ENCODE measurements around the gene B9D1.

B9D1 gene

DNA sequence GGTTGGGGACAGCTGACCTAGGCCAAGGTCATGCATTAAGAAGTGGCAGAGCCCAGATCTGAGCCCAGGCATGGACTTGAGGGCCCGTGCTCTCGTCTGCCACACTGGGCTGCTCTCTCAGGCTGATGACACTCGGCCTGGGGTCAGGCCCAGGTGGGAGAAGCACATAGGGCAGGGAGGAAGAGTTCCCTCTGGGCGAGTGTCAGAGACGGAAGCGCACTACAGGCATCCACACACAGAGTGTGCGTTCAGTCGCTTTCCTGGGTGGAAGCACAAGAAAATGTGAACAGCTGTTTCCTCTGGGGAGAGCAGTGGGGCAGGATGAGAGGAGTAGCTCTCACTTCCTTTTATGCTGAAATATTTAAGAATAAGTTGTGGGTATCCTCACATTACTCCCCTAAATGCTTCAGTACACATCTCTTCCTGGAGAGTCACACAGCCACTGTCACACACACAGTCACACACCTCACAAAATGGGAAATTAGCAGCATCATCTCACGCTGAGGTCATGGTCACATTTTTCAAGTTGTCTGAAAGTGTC, 59.7 kb downstream of the B9D1 start:
- Mint-ChIP-seq H3K27ac (peak overlapping the region; percentile 5), H3K9me3 (no peaks in the 10 kb centered on the region), H3K36me3 (no peaks in the 10 kb centered on the region), H3K27me3 (peaks cover 0 to 17% of the 10 kb centered on the region in 2 donors), H3K4me3 (no peak overlapping the region), H3K4me1 (peaks cover 48 to 63% of the 10 kb centered on the region in 2 donors)
- DNase-seq (peak; percentile 21), ATAC-seq (replicated peaks) (peak; percentile 54 to 56)

DNA sequence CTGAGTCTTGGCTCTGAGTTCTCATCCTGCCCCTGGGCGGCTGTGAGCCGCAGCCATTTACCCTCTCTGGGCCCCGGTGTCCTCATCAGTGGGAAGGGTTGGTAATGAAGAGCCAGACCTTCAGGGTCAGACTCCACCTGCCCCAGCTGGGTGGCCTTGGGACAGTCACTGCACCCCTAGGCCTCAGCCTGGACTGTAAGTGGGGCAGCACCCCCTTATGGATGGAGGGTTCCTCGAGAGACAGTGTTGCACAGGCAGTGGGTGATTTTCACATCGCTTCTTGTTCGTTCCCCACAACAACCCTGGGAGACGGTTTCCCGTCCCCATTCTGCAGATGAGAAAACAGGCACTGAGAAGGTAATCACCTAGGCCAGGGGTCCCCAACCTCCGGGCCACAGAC, 60.5 kb downstream of the B9D1 start:
- Mint-ChIP-seq H3K4me3 (no peak overlapping the region), H3K27me3 (peaks cover 0 to 19% of the 10 kb centered on the region in 2 donors)

DNA sequence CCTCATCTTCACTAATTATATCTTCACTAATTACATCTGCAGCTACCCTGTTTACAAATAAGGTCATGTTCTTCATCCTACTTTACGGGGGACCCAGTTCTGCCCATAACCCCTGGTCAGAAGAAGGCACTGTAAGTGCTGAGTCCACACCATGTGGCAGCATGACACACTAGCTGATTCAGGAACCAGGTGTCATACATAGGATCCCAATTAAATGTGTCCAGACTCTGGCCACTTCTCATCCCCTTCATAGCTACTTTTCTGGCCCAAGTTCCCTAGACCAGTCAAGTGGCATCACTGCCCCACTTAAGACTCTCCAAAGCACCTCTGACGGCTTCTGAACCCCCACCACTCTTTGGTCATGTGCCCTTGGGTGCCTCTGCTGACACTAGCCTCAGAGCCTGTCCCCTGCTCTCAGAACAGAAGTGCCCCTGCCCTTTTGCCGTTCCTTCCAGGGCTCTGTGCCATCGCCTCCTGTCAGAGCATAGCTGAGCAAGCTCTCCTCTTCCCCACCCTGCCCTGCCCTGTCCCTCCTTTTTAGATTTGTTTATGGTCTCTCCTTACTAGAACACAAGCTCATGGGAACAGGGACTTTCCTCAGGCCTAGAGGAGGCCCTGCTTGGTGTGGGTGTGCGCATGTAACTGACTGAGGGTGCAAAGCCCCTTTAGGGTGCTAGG, 61.1 kb downstream of the B9D1 start:
- no peak for ATAC-seq (replicated peaks)
- Mint-ChIP-seq H3K4me3 (no peak overlapping the region), H3K27me3 (peaks cover 0 to 22% of the 10 kb centered on the region in 2 donors), H3K9me3 (no peaks in the 10 kb centered on the region), H3K4me1 (peaks cover 42 to 59% of the 10 kb centered on the region in 2 donors), H3K36me3 (peaks cover 0 to 3% of the 10 kb centered on the region in 2 donors), H3K27ac (no peak overlapping the region)
- DNase-seq: no peak

More for the DNA sequence above, 60.5 kb downstream of the B9D1 start:
- Mint-ChIP-seq H3K9me3 (no peaks in the 10 kb centered on the region), H3K4me1 (peaks cover 47 to 63% of the 10 kb centered on the region in 2 donors), H3K36me3 (no peaks in the 10 kb centered on the region), H3K27ac (no peak overlapping the region)
- ATAC-seq (replicated peaks): no peak
- DNase-seq: no peak

DNA sequence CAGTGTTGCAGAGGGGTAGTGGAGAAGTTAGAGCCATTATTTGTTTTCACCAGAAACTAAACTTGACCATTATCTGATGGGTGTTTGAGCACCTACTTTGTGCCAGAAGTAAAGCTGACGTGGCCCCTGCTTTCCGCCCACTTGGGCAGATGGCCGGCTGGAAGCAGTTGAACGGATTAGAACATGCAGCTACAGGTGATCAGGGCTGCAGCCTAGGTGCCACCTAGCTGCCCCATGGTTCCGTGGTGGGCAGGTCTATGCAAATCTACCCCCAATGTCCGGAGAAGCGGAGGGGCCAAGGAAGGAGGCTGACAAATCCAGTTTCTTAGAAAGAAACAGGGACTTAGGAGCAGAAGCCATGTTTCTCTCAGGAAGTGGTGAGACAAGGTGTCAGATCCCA, 62.7 kb downstream of the B9D1 start:
- DNase-seq (no peak), ATAC-seq (replicated peaks) (no peak)
- no peak overlapping the region for H3K4me3 Mint-ChIP-seq
- H3K36me3 Mint-ChIP-seq: peaks cover 0 to 3% of the 10 kb centered on the region in 2 donors
- H3K27me3 Mint-ChIP-seq: peaks cover 0 to 27% of the 10 kb centered on the region in 2 donors
- H3K27ac Mint-ChIP-seq: no peak overlapping the region
- H3K4me1 Mint-ChIP-seq: peaks cover 27 to 48% of the 10 kb centered on the region in 2 donors
- no peaks in the 10 kb centered on the region for H3K9me3 Mint-ChIP-seq

DNA sequence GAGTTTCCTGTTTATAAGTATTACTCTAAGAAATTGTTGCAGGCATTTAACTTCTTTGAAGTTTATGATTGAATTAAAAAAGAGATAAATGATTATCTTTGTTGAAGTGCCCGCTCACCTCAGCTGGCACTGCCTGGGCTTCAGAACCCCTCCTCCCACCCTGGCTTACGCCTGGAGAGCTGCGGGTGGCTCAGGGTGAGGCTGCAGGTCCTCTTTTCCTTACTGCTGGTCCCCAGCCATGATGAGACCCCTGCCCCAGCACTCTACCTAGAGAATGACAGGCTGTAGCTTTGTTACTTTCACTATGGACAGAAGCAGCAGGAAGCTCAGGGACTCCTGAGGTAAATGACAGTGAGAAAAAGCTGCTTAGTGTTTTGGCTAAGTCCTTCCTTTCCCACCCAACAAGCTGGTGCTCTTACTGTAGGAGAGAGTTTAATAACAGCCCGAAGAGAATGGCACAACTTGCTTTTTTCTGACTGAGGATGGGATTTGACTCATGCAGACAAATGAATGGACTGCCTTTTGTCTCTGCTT, 63.2 kb downstream of the B9D1 start:
- H3K27ac Mint-ChIP-seq: no peak overlapping the region
- DNase-seq (no peak), ATAC-seq (replicated peaks) (no peak)
- H3K36me3 Mint-ChIP-seq: peaks cover 0 to 3% of the 10 kb centered on the region in 2 donors
- H3K4me3 Mint-ChIP-seq: no peak overlapping the region
- no peaks in the 10 kb centered on the region for H3K9me3 Mint-ChIP-seq
- peaks cover 0 to 27% of the 10 kb centered on the region in 2 donors for H3K27me3 Mint-ChIP-seq
- peaks cover 29 to 48% of the 10 kb centered on the region in 2 donors for H3K4me1 Mint-ChIP-seq

DNA sequence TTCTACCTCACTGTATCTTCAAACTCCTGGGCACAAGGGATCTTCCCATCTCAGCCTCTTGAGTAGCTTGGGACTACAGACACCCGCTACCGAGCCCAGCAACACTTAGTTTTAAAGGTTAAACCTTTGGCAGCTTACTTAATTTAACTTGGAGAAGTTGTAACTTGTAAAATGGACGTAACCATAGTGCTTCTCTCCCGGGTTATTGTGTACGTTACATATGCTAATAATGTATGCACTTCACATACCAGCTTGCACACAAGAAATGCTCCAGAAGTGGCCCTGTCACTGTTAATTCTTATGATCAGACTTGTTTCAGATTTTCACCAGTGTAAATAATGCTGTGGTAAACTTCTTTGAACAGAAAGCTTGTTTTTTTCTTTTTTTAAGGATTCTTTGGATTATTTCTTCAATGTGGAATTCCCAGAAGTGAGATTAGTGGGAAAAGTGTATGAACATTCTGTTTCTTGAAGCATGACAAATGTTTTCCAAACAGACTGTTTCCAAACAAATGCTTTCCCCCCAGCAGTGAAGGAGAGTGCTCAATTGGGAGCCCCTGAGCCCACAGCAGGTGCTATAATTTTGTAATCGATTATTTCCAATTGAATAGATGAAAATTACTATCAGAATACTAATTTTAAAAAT, 63.8 kb downstream of the B9D1 start:
- Mint-ChIP-seq H3K4me1 (peaks cover 24 to 43% of the 10 kb centered on the region in 2 donors), H3K4me3 (no peak overlapping the region), H3K27ac (no peak overlapping the region), H3K36me3 (peaks cover 0 to 3% of the 10 kb centered on the region in 2 donors), H3K9me3 (no peaks in the 10 kb centered on the region), H3K27me3 (peaks cover 0 to 27% of the 10 kb centered on the region in 2 donors)
- DNase-seq: no peak
- no peak for ATAC-seq (replicated peaks)

DNA sequence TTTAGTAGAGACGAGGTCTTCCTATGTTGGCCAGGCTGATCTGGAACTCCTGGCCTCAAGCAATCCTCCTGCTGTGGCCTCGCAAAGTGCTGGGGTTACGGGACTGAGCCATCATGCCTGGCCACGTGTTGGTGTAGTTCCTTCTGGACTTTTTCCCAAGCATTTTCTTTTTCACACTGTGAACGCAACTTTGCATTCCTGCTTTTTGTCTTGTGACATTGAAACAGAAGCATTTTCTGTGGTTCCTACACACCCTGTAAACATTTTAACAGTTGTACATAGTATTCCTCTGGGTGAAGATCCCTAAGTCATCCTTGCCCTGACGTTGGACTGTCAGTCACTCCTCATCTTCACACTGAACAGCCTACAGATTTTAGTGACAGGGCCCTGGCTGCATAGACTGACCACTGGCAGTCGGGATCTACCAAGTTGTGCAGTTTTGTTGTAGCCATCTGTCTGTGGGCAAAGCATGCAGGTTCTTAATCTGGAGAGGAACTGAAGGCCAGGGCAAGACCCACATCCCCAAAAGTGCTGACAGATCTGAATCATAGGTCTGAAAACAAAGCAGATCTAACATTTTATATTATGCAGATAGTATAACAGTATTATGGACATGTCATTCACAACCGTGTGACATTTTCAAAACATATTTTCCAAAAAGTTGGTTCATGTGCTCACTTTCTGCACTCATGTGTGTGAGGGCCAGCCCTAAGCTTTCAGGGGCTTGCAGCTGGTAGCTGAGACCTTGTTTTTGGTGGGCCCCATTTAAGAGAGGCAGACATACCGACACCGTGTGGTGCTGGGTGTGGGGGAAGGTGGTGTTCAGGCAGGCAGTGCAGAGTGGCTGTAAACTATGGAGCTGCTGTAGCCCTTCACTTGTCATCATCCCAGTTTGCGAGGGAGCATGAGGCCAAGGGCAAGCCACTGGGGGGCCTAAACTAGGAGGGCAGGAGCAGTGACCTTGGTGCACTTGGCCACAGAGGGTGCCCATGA, 65.4 kb downstream of the B9D1 start:
- Mint-ChIP-seq H3K9me3 (no peaks in the 10 kb centered on the region), H3K4me1 (peaks cover 11 to 28% of the 10 kb centered on the region in 2 donors), H3K36me3 (peaks cover 0 to 3% of the 10 kb centered on the region in 2 donors), H3K27ac (no peak overlapping the region), H3K27me3 (peaks cover 0 to 27% of the 10 kb centered on the region in 2 donors), H3K4me3 (no peak overlapping the region)
- DNase-seq (no peak), ATAC-seq (replicated peaks) (peak; percentile 75 to 85)

DNA sequence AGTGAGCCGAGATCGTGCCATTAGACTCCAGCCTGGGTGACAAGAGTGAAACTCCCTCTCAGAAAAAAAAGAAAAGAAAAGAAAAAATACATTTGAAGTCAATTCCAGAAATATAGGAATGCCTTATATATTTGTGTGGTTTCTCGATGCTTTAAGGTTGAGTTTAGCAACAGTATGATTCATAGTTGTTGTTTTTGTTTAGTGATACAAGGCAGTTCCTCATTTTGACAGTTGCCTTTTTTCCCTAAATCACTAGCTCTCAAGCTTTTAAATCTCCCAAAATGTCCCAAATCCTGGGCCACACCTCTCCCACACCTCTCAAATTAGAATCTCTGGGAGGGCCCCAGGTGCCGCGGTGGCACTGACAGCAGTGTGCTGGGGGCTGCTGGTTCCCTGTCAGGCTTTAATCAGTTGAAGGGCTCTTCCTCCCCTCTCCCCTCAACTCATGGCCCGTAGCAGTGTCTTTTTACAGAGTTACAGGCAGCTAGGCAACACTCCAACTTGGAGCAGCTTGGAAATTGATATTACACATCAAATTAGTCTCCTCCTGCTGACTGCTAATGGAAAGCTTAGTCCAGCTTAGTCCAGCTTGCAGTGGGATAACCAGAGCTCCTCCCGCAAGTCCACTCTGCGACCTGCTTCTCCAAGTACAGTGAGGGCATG, 66.9 kb downstream of the B9D1 start:
- H3K36me3 Mint-ChIP-seq: peaks cover 3 to 5% of the 10 kb centered on the region in 2 donors
- H3K4me1 Mint-ChIP-seq: peaks cover 5 to 24% of the 10 kb centered on the region in 2 donors

DNA sequence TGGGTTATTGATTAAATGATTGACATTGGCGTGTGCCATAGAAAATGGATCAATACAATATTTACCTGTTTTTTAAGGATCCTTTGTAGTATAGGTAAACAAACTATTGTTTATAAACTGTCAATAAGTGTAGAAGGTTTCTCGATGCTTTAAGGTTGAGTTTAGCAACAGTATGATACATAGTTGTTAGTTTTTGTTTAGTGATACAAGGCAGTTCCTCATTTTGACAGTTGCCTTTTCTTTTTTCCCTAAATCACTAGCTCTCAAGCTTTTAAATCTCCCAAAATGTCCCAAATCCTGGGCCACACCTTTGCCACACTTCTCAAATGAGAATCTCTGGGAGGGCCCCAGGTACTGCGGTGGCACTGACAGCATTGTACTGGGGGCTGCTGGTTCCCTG, 68.1 kb downstream of the B9D1 start:
- Mint-ChIP-seq H3K4me3 (no peak overlapping the region), H3K36me3 (peaks cover 3 to 5% of the 10 kb centered on the region in 2 donors), H3K27me3 (peaks cover 10 to 33% of the 10 kb centered on the region in 2 donors), H3K27ac (no peak overlapping the region), H3K9me3 (no peaks in the 10 kb centered on the region), H3K4me1 (peaks cover 11 to 33% of the 10 kb centered on the region in 2 donors)
- ATAC-seq (replicated peaks) (no peak), DNase-seq (no peak)

More for the DNA sequence above, 66.9 kb downstream of the B9D1 start:
- Mint-ChIP-seq H3K27ac (no peak overlapping the region), H3K4me3 (no peak overlapping the region), H3K9me3 (no peaks in the 10 kb centered on the region), H3K27me3 (peaks cover 8 to 23% of the 10 kb centered on the region in 2 donors)
- DNase-seq: no peak
- no peak for ATAC-seq (replicated peaks)
